Measurements from ENCODE around the gene C12orf42.

DNA sequence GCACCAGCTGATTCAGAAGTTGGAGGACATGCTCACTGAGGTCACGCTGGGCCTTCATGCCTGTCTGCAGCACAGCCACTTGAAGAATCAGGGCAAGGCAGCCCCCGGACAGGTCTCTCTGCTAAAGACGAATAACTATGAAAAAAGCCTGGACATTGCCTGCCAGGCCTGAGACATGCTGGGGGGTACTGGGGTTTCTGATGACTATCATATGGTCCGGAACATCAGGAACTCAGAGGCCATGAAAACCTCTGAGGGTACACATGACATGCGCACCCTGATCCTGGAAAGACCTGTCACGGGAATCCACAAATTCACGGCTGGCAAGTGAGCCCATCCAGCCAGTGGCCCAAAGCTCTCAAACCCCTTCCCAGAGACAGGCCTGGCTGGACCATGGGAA is 8.8 kb upstream of the C12orf42 start:
- TF ChIP-seq CTCF (conservative IDR thresholded peaks at IDR 0.05; ENCODE audit: low read depth, low read length): no peak
- no peak for TF ChIP-seq CHD1 (IDR thresholded peaks at IDR 0.05; ENCODE audit: low read depth, low read length)
- TF ChIP-seq, protein P1, sequence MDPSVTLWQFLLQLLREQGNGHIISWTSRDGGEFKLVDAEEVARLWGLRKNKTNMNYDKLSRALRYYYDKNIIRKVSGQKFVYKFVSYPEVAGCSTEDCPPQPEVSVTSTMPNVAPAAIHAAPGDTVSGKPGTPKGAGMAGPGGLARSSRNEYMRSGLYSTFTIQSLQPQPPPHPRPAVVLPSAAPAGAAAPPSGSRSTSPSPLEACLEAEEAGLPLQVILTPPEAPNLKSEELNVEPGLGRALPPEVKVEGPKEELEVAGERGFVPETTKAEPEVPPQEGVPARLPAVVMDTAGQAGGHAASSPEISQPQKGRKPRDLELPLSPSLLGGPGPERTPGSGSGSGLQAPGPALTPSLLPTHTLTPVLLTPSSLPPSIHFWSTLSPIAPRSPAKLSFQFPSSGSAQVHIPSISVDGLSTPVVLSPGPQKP (IDR thresholded peaks at IDR 0.05; ENCODE audit: borderline replicate concordance, low read depth, low read length): no peak
- TF ChIP-seq RAD21 (IDR thresholded peaks at IDR 0.05; ENCODE audit: low read length): no peak
- no peak for TF ChIP-seq POLR2A (IDR thresholded peaks at IDR 0.05; ENCODE audit: low read depth, low read length)
- TF ChIP-seq MXI1 (IDR thresholded peaks at IDR 0.05; ENCODE audit: borderline replicate concordance, low read depth, low read length): no peak
- TF ChIP-seq BHLHE40 (IDR thresholded peaks at IDR 0.05; ENCODE audit: low read depth, low read length): no peak
- no peak for TF ChIP-seq RCOR1 (IDR thresholded peaks at IDR 0.05; ENCODE audit: insufficient replicate concordance, low read length)
- TF ChIP-seq CEBPB (IDR thresholded peaks at IDR 0.05; ENCODE audit: low read depth, low read length): no peak
- no peak for TF ChIP-seq FOS (IDR thresholded peaks at IDR 0.05; ENCODE audit: low read depth, low read length)
- no peak for TF ChIP-seq USF2 (IDR thresholded peaks at IDR 0.05; ENCODE audit: low read depth, low read length)
- TF ChIP-seq MAFK (IDR thresholded peaks at IDR 0.05; ENCODE audit: low read depth, low read length): no peak
- TF ChIP-seq RFX5 (IDR thresholded peaks at IDR 0.05; ENCODE audit: low read depth, low read length): no peak
- no peak for TF ChIP-seq SMC3 (IDR thresholded peaks at IDR 0.05; ENCODE audit: low read depth, low read length)

Data from IMR-90 (cell line).